Activated T-cell treated with anti-CD3 and anti-CD28 coated beads, Interleukin-2, amount 50 U/mL, for 72 hours (primary cell): Measurements from ENCODE around the gene MYL1. TPM values are rescaled to one million over a fixed set of nuclear protein-coding genes. Genes with fewer than 3 reads are reported as not detected.

Experiments used
- ATAC-seq, 2 donors: fragments of 150-1000 bp; cut with Tn5 transposase; replicated peaks in 1 of 2; 2 replicates each; pipeline ENCODE4 v1.10.0; 2021; ENCODE audit warnings: moderate library complexity in 2 of 2, mild to moderate bottlenecking in 1 of 2
- DNase-seq, 2 donors: peaks; one replicate each; pipeline ENCODE4 v3.0.0; 2021 to 2022; ENCODE audit warnings: mixed read lengths in 1 of 2
- H3K27ac Mint-ChIP-seq: one replicate; pipeline ENCODE4 v1.8.0; 2022; ENCODE audit warnings: mild to moderate bottlenecking, moderate library complexity, mixed read lengths
- H3K27me3 Mint-ChIP-seq: one replicate; pipeline ENCODE4 v1.8.0; 2022; ENCODE audit warnings: low read depth, mixed read lengths
- H3K36me3 Mint-ChIP-seq, 2 donors: one replicate each; pipeline ENCODE4 v1.8.0; 2022; ENCODE audit warnings: mixed read lengths in 2 of 2, mild to moderate bottlenecking in 1 of 2; ENCODE audit not compliant: insufficient read depth in 2 of 2
- H3K4me1 Mint-ChIP-seq: one replicate; pipeline ENCODE4 v1.8.0; 2022; ENCODE audit warnings: low read depth, mixed read lengths
- H3K4me3 Mint-ChIP-seq, 2 donors: one replicate each; pipeline ENCODE4 v1.8.0; 2022; ENCODE audit warnings: mild to moderate bottlenecking in 2 of 2, mixed read lengths in 2 of 2, moderate library complexity in 2 of 2
- H3K9me3 Mint-ChIP-seq, 2 donors: one replicate each; pipeline ENCODE4 v1.8.0; 2022; ENCODE audit warnings: mixed read lengths in 2 of 2
- total RNA-seq, 2 donors: library from RNA; stranded (reverse); gene quantifications; one replicate each; pipeline ENCODE4 v1.2.3, GENCODE V29; 2022

Gene MYL1
- total RNA-seq = not detected

DNA sequence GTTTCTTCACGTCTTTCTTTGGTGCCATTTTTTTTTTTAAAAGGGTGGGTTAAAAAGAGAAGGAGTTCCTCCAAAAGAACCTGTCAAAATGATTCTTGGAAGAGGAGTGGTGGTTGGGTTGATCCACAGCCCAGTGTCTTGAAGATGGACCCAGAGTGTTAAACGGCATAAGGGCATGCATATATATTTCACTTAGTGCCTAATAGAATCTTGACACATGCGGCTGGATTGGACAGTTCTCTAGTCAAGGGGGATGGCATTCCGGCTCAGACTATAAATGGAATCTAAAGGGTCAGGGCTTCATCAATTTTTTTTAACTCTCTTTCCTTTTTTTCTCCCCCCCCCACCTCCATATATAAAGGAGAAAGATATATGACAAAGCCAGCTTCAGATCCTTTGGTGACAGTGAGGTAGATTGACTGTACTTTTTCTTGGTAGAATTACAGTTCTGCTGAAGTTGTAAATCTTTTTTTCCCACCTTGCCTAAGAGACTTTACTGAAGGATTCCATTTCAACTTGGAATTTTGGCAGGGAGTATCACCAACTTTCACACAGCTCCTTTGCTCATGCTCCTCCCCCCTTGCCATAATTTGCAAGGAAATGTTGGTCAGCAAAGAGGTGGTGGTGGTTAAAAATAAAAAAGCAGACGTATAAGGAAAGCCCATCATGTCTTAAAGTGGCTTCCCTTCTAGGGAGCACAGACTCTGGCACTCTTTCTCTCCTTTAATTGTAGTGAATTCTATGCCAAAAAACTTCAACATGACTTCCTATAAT is at the start of gene MYL1:
TSS of gene MYL1 (minus strand) at position 160 of the 774 bp plus-strand sequence. CDS start at position 28, 132 bp downstream.
- no peaks in the 10 kb centered on the region for H3K36me3 Mint-ChIP-seq
- no peak within 1 kb of the TSS for H3K4me3 Mint-ChIP-seq
- no peaks in the 10 kb centered on the region for H3K9me3 Mint-ChIP-seq

DNA sequence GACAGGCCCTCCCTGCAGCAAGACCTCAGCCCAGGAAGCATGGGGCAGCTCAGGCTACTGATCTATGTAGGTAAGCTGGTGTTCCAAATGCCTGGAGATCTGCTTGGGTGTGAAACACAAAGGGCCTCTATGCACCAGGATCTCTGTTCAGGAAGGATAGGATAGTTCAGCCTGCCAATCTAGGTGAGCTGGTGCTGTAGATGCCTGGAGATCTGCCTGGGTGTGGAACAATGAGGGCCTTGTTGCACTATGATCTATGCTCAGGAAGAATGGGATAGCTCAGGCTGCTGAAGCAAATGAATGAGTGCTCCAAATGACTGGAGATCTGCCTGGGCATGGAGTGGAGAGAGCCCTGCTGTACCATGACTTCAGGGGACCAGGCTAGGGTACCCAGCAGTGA is 48.9 kb upstream of the MYL1 start:
- ATAC-seq (no peak), DNase-seq (no peak)
- H3K9me3 Mint-ChIP-seq = no peaks in the 10 kb centered on the region
- no peaks in the 10 kb centered on the region for H3K27me3 Mint-ChIP-seq
- no peak overlapping the region for H3K27ac Mint-ChIP-seq
- no peaks in the 10 kb centered on the region for H3K36me3 Mint-ChIP-seq
- H3K4me3 Mint-ChIP-seq = no peak overlapping the region
- H3K4me1 Mint-ChIP-seq = no peaks in the 10 kb centered on the region

More for the DNA sequence above, at the start of gene MYL1:
- Mint-ChIP-seq H3K4me1 (no peaks in the 10 kb centered on the region), H3K27me3 (no peaks in the 10 kb centered on the region), H3K27ac (no peak within 1 kb of the TSS)
- DNase-seq (no peak), ATAC-seq (no peak)

DNA sequence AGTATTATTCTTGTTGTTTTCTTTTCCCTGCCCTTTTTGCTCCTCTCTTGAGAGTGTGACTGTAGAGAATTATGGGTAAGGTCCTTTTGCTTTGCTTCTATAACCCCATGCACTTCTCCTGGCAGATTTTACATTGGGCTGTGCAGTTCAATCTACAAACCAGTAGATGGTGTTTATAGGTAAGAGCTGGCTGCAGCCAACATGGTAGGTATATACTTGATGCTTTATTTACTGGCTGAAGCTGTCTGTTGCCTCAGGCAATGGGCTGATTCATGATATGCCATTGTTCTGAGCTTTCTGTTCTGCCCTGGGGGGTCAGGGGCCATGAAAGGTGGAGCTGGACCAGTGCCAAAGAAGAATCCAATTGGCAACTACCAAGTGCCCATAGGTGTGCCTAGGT is 48.3 kb upstream of the MYL1 start:
- no peak for DNase-seq
- no peak overlapping the region for H3K4me3 Mint-ChIP-seq

DNA sequence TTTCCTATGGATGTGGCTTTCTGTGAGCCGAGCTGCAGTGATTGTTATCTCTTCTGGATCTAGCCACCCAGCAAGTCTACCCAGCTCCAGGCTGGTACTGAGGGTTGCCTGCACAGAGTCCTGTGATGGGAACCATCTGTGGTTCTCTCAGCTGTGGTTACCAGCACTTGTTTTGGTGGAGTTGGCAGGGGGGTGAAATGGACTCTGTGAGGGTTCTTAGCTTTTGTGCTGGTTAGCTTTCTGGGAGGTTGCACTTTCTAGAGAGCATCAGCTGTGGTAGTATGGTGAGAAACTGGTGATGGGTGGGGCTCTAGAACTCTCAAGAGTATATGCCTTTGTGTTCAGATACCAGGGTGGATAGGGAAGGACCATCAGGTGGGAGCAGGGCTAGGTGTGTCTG is 45.4 kb upstream of the MYL1 start:
- H3K4me1 Mint-ChIP-seq = no peaks in the 10 kb centered on the region
- no peaks in the 10 kb centered on the region for H3K36me3 Mint-ChIP-seq
- H3K27me3 Mint-ChIP-seq = no peaks in the 10 kb centered on the region

More for the DNA sequence above, 48.3 kb upstream of the MYL1 start:
- H3K27ac Mint-ChIP-seq = no peak overlapping the region
- no peaks in the 10 kb centered on the region for H3K9me3 Mint-ChIP-seq
- no peaks in the 10 kb centered on the region for H3K36me3 Mint-ChIP-seq
- H3K4me1 Mint-ChIP-seq = no peaks in the 10 kb centered on the region
- no peak for ATAC-seq
- no peaks in the 10 kb centered on the region for H3K27me3 Mint-ChIP-seq

DNA sequence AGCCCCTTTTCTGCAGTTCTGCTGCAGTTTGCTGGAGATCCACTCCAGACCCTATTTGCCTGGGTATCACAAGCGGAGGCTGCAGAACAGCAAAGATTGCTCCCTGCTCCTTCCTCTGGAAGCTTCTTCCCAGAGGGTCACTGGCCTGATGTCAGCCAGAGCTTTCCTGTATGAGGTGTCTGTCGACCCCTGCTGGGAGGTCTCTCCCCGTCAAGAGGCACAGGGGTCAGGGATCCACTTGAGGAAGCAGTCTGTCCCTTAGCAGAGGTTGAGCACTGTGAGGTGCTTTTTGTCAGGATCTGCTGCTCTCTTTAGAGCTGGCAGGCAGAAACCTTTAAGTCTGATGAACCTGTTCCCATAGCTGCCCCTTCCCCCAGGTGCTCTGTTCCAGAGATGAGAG is 42.0 kb upstream of the MYL1 start:
- Mint-ChIP-seq H3K36me3 (no peaks in the 10 kb centered on the region), H3K27ac (no peak overlapping the region), H3K9me3 (no peaks in the 10 kb centered on the region), H3K4me3 (no peak overlapping the region), H3K27me3 (no peaks in the 10 kb centered on the region), H3K4me1 (no peaks in the 10 kb centered on the region)
- ATAC-seq (no peak), DNase-seq (no peak)

More for the DNA sequence above, 45.4 kb upstream of the MYL1 start:
- DNase-seq (no peak), ATAC-seq (no peak)
- Mint-ChIP-seq H3K27ac (no peak overlapping the region), H3K9me3 (no peaks in the 10 kb centered on the region), H3K4me3 (no peak overlapping the region)

DNA sequence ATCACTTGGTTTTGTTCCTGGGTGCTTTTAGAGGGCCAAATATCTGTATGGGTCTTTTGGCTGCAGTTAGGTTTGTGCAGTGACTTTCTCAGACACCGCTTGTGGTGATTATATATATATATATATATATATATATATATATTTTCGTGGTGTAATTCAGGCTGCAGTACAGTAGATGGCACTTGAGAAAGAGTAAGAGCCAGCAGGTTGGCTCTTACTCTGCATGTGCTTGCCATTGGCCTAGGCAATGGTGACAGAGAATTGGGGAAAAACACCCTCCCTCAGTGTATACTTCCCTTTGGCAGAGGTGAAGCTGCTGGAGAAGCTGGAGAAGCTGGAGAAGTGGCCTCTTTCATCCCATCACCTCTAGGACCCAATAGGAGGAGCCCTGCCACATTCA is 22.2 kb upstream of the MYL1 start:
- Mint-ChIP-seq H3K4me3 (no peak overlapping the region), H3K27ac (no peak overlapping the region), H3K36me3 (no peaks in the 10 kb centered on the region), H3K27me3 (no peaks in the 10 kb centered on the region), H3K4me1 (no peaks in the 10 kb centered on the region), H3K9me3 (peaks cover 6 to 9% of the 10 kb centered on the region in 2 donors)
- ATAC-seq (no peak), DNase-seq (no peak)

DNA sequence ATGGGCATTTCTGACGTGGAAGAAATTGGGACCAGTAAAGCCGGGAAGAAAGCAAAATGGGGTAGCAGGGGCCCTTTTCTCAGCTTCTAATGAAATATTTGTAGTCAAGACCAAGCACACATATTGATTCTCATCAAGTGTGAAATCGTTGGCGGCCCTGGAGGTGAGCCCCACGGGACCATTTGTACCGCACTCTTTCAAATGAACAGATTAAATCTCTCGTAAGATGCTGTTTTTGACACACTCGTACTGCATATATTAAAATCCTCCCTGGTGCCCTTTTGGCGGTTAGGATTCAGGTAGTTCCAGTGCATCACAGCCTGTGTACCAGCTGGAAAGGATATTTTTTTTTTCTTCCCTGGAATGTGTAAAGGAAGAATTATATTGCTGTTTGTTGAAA is 9.9 kb upstream of the MYL1 start:
- Mint-ChIP-seq H3K9me3 (peaks cover 0 to 1% of the 10 kb centered on the region in 2 donors), H3K27ac (no peak overlapping the region), H3K4me3 (no peak overlapping the region), H3K27me3 (no peaks in the 10 kb centered on the region), H3K4me1 (no peaks in the 10 kb centered on the region), H3K36me3 (no peaks in the 10 kb centered on the region)
- DNase-seq (no peak), ATAC-seq (no peak)

DNA sequence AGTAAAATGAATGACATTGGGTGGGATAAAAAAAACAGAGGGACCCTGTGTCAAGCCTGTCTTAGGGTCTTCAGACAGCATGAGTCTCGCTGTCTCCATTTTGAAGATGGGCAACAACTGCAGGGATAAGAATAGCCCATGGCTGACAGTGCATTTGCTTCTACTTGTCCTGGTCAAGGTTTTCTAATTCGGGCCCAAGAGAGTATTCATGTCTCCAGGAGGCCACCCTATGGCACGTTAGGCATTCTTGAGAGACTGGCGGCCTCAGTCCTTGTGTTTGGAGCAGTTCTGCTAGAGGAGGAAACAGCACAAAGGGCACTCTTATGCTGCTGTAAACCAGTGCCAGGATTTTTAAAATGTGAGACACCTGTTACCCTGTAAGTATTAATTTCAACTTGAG is 9.5 kb upstream of the MYL1 start:
- no peaks in the 10 kb centered on the region for H3K36me3 Mint-ChIP-seq

DNA sequence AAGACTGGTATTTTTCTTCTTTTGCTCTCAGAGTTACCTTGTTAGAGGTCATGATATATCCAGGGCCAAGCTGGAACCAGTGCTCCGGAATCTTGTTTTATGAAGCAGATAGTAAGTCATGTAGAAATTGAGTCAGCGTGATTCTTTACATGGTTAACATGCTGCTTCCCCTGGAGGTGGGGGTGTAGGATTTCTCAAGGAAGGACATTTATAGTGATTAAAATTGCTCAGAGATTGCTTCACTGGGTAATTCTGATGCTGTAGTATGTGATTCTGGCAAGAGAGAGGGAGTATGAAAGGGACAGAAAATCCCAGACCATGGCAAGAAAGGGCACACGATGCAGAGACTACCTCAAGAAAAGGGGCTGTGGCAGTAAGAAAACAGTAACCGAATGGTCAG is 8.0 kb upstream of the MYL1 start:
- DNase-seq = no peak
- H3K9me3 Mint-ChIP-seq = peaks cover 0 to 1% of the 10 kb centered on the region in 2 donors
- ATAC-seq = no peak

More for the DNA sequence above, 9.5 kb upstream of the MYL1 start:
- DNase-seq (no peak), ATAC-seq (no peak)
- H3K27me3 Mint-ChIP-seq = no peaks in the 10 kb centered on the region
- no peak overlapping the region for H3K4me3 Mint-ChIP-seq
- H3K27ac Mint-ChIP-seq = no peak overlapping the region
- H3K9me3 Mint-ChIP-seq = peaks cover 0 to 1% of the 10 kb centered on the region in 2 donors
- H3K4me1 Mint-ChIP-seq = no peaks in the 10 kb centered on the region

DNA sequence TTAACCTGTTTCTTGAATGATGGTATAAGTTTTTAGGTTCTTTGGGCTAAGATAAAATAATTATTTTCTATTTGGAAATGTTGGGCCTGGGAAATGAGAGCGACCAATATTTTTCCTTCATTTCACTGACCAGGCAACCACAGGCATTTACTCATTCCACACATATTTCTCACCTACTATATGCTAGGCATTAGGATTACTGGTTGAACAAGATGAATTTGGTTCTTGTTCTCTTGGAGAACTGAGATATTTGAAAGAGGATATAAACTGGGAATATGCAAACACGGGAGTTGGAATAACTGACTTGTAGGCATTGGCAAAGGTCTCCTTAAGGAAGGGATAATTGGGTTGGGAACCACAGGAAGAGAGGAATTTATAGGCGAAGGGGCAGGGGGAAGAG is 3.9 kb upstream of the MYL1 start:
- H3K4me3 Mint-ChIP-seq = no peak overlapping the region
- ATAC-seq = no peak
- no peaks in the 10 kb centered on the region for H3K27me3 Mint-ChIP-seq
- H3K27ac Mint-ChIP-seq = no peak overlapping the region
- DNase-seq = no peak
- no peaks in the 10 kb centered on the region for H3K9me3 Mint-ChIP-seq
- H3K36me3 Mint-ChIP-seq = no peaks in the 10 kb centered on the region
- H3K4me1 Mint-ChIP-seq = no peaks in the 10 kb centered on the region

More for the DNA sequence above, 8.0 kb upstream of the MYL1 start:
- Mint-ChIP-seq H3K36me3 (no peaks in the 10 kb centered on the region), H3K4me3 (no peak overlapping the region), H3K27me3 (no peaks in the 10 kb centered on the region), H3K4me1 (no peaks in the 10 kb centered on the region), H3K27ac (no peak overlapping the region)

DNA sequence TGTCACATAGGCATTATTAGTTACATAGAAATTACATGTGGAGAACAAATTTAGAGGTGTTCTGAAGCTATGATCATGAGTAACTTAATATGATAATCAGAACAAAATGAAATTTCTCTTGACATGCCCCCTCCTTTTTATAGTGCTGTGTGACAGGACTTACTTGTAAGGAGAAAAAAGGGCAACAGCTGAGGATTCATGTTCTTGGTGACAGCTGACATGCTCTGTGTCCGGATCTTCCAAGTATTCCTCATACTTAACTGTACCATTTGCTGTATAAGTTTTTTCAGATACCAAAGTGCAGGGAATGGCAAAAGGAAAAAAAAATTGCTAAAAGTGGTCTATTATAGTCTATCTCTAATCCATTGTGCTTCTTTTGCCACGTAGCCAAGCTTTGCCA is 3.5 kb upstream of the MYL1 start:
- Mint-ChIP-seq H3K9me3 (no peaks in the 10 kb centered on the region), H3K27ac (no peak overlapping the region), H3K4me3 (no peak overlapping the region), H3K36me3 (no peaks in the 10 kb centered on the region), H3K27me3 (no peaks in the 10 kb centered on the region), H3K4me1 (no peaks in the 10 kb centered on the region)
- DNase-seq (no peak), ATAC-seq (no peak)

DNA sequence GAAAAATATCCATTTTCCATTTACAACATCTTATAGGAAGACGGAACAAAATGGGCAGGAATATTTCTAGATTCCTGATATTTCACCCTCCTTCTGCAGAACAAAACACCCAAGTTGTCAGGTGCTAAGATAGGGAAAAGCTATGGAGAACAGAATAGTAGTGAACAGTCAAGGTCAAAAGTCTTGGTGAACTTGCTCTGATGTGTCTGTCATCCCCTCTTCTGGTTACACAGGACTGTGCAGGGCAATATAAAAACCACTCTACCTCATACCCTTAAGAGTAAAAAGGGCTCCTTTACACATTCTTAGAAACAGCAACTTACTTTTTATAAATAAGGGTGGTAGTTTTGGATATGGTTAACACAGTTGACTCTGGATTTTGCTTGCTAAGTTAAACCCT is 4.4 kb downstream of the MYL1 start:
- ATAC-seq (no peak), DNase-seq (no peak)
- Mint-ChIP-seq H3K4me1 (no peaks in the 10 kb centered on the region), H3K36me3 (no peaks in the 10 kb centered on the region), H3K9me3 (no peaks in the 10 kb centered on the region), H3K27ac (no peak overlapping the region), H3K27me3 (no peaks in the 10 kb centered on the region), H3K4me3 (no peak overlapping the region)

DNA sequence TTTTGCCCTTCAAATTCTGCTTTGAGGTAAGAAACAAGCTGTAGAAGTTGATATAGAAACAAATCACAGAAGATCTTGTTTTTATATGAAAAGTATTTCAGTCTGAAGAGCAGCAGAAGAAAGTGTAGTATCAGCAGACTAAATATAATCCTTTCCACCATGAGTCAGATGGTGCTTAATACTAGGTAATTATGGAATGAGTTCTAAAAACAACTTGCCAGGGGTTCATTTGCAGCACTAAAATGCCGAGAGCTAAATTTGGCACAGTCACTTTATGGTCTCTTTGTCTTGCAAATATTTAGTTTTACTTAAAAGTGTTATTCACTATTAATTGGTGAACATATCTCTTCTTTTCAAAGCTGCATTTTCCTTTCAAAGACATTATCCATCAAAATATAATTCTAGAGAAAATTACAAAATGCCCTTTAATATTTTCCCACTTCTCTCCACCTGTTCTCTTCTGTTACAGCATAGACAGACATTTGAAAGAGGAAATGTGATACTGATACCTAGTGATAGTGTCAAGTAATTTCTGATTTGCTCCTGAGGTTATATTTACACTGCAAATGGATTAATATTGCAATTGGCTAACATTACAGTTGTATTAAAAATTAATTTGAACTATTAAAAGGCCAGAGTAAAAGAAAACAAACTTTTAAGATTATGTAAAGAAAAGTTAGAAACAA is 5.3 kb downstream of the MYL1 start:
- Mint-ChIP-seq H3K36me3 (no peaks in the 10 kb centered on the region), H3K4me1 (no peaks in the 10 kb centered on the region), H3K27me3 (no peaks in the 10 kb centered on the region), H3K27ac (no peak overlapping the region), H3K9me3 (no peaks in the 10 kb centered on the region), H3K4me3 (no peak overlapping the region)
- ATAC-seq (no peak), DNase-seq (no peak)

DNA sequence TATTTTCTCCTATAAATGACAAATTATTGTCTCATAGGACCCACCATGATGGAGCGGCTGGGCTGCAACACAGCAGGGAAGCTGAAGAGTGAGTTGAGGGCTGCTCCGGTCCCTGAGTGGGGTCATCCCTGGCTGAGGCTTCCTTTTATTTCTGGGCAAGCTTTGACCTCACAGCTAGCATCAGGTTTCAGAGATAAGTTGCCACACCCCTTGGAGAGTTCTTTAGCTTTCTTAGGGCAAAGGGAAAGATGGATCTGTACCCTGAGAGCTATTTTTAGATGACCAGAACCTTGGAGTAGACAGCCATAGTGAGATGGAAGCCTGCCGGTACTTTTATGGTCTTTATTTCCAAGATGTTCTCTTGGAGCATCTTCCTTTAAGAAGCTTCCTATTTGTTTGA is 11.5 kb downstream of the MYL1 start:
- no peak for ATAC-seq
- Mint-ChIP-seq H3K4me3 (no peak overlapping the region), H3K4me1 (no peaks in the 10 kb centered on the region), H3K27me3 (no peaks in the 10 kb centered on the region), H3K36me3 (no peaks in the 10 kb centered on the region), H3K27ac (no peak overlapping the region), H3K9me3 (no peaks in the 10 kb centered on the region)
- no peak for DNase-seq
